ENCODE measurements around the gene ERN1. TPM values are rescaled to one million over a fixed set of nuclear protein-coding genes. Genes with fewer than 3 reads are reported as not detected.

Gene ERN1
- total and polyA plus RNA-seq, 2 of the 13 experiments (the other 11 are each of a cell fraction or from before 2014, with no cell fraction given): 6.0 to 12.7 TPM

- TF ChIP-seq ZNF33B (CRISPR knock-in tag; IDR thresholded peaks at IDR 0.05): 0 out of 2 replicates have a peak, but pooled peaks have one; percentile 13
- TF ChIP-seq ZNF878 (CRISPR knock-in tag; IDR thresholded peaks at IDR 0.05): 0 out of 2 replicates have a peak, but pooled peaks have one; percentile 0
- TF ChIP-seq SNAPC2 (CRISPR knock-in tag; IDR thresholded peaks at IDR 0.05): 0 out of 2 replicates have a peak, but pooled peaks have one; percentile 61
- TF ChIP-seq IKZF1 (IDR thresholded peaks at IDR 0.05): no peak
- no peak for TF ChIP-seq ZNF720 (CRISPR knock-in tag; IDR thresholded peaks at IDR 0.05)
- no peak for TF ChIP-seq FOSL2 (CRISPR knock-in tag; IDR thresholded peaks at IDR 0.05)
- TF ChIP-seq CHD4 (IDR thresholded peaks at IDR 0.05; ENCODE audit: borderline replicate concordance, low read length): no peak
- TF ChIP-seq, protein P1, sequence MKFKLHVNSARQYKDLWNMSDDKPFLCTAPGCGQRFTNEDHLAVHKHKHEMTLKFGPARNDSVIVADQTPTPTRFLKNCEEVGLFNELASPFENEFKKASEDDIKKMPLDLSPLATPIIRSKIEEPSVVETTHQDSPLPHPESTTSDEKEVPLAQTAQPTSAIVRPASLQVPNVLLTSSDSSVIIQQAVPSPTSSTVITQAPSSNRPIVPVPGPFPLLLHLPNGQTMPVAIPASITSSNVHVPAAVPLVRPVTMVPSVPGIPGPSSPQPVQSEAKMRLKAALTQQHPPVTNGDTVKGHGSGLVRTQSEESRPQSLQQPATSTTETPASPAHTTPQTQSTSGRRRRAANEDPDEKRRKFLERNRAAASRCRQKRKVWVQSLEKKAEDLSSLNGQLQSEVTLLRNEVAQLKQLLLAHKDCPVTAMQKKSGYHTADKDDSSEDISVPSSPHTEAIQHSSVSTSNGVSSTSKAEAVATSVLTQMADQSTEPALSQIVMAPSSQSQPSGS (CRISPR knock-in tag; IDR thresholded peaks at IDR 0.05): no peak
- no peak for TF ChIP-seq RXRB (CRISPR knock-in tag; IDR thresholded peaks at IDR 0.05; ENCODE audit: borderline replicate concordance)
- no peak for TF ChIP-seq KIAA2018 (CRISPR knock-in tag; IDR thresholded peaks at IDR 0.05; ENCODE audit: borderline replicate concordance)
- TF ChIP-seq ARID2 (CRISPR knock-in tag; IDR thresholded peaks at IDR 0.05; ENCODE audit: borderline replicate concordance): 0 out of 2 replicates have a peak, but pooled peaks have one; percentile 77
- TF ChIP-seq EHMT2 (IDR thresholded peaks at IDR 0.05; ENCODE audit: borderline replicate concordance, low read depth, low read length): no peak
- TF ChIP-seq ZSCAN5A (CRISPR knock-in tag; IDR thresholded peaks at IDR 0.05; ENCODE audit: borderline replicate concordance): 0 out of 2 replicates have a peak, but pooled peaks have one; percentile 40
- TF ChIP-seq TCF7L2 (IDR thresholded peaks at IDR 0.05; ENCODE audit: low read depth, low read length): no peak
- TF ChIP-seq ZNF501 (CRISPR knock-in tag; IDR thresholded peaks at IDR 0.05): peak; percentile 10
- no peak for TF ChIP-seq ZC3H4 (CRISPR knock-in tag; IDR thresholded peaks at IDR 0.05; ENCODE audit: borderline replicate concordance)
- no peak for TF ChIP-seq ZNF792 (CRISPR knock-in tag; IDR thresholded peaks at IDR 0.05)
- TF ChIP-seq KLF16 (CRISPR knock-in tag; IDR thresholded peaks at IDR 0.05): no peak
- TF ChIP-seq YEATS4 (CRISPR knock-in tag; IDR thresholded peaks at IDR 0.05; ENCODE audit: borderline replicate concordance): no peak
- 0 out of 2 replicates have a peak, but pooled peaks have one; percentile 36 for TF ChIP-seq TARDBP (CRISPR knock-in tag; IDR thresholded peaks at IDR 0.05)
Measured at GRCh38 chr17:64177311-64178010, 47.5 kb upstream of the ERN1 start (continued).

Data from HepG2 (cell line).